SK-N-SH (cell line): Measurements from ENCODE around the gene INAFM2. TPM values are rescaled to one million over a fixed set of nuclear protein-coding genes. Genes with fewer than 3 reads are reported as not detected.

Source experiments
- CTCF ChIA-PET: fragments of 300-600, 350-600 bp; formaldehyde crosslinking; extraction: SDS; loops from one replicate; lab custom pipeline; 2021; lab: Yijun Ruan, JAX
- POLR2A ChIA-PET: fragments of 350-600 bp; sonication (Branson Sonifier 250); formaldehyde crosslinking; extraction: SDS; loops from one replicate; lab custom pipeline; 2020; ENCODE audit warnings: antibody characterized with exemption, inconsistent platforms; lab: Yijun Ruan, JAX
- DNase-seq: peaks from one replicate; pipeline ENCODE4 v3.0.0; 2012
- H2AFZ ChIP-seq: fragments of 200-600 bp; sonication (generic); 2 replicates; pipeline ENCODE4 v1.8.1; 2016; ENCODE audit warnings: antibody characterized with exemption, mild to moderate bottlenecking, low read depth
- H3F3A ChIP-seq: fragments of 200-600 bp; sonication (generic); replicated peaks from 2 replicates; pipeline ENCODE3; 2016; ENCODE audit warnings: antibody characterized with exemption, mild to moderate bottlenecking; ENCODE audit not compliant: insufficient read depth
- H3K27ac ChIP-seq, 2 experiments: fragments of 200-500 bp in 1 of 2; fragments of 200-600 bp in 1 of 2; sonication (Bioruptor generic) in 1 of 2; sonication (generic), shearing (Covaris generic) in 1 of 2; 2 replicates each; pipeline versions ENCODE4 v1.5.1 to v1.6.1; 2014 to 2016; ENCODE audit warnings: low read depth in 2 of 2, inconsistent platforms in 1 of 2, low read length in 1 of 2, mild to moderate bottlenecking in 1 of 2, mixed read lengths in 1 of 2
- H3K27me3 ChIP-seq: fragments of 200-600 bp; sonication (generic), shearing (Covaris generic); 2 replicates; pipeline ENCODE4 v1.6.1; 2016; ENCODE audit warnings: mixed run types; ENCODE audit not compliant: insufficient read depth
- H3K36me3 ChIP-seq, 2 experiments: fragments of 200-500 bp in 1 of 2; fragments of 200-600 bp in 1 of 2; sonication (Bioruptor generic) in 1 of 2; sonication (generic) in 1 of 2; replicated peaks in 1 of 2; 2 replicates each; pipeline versions ENCODE3 to v1.5.1; 2014 to 2016; ENCODE audit warnings: low read length in 1 of 2, mild to moderate bottlenecking in 1 of 2; ENCODE audit not compliant: insufficient read depth in 2 of 2, control insufficient read depth in 1 of 2
- H3K4me1 ChIP-seq, 2 experiments: fragments of 200-500 bp in 1 of 2; fragments of 200-600 bp in 1 of 2; sonication (Bioruptor generic) in 1 of 2; sonication (generic), shearing (Covaris generic) in 1 of 2; 2 replicates each; pipeline versions ENCODE4 v1.5.1 to v1.6.1; 2014 to 2016; ENCODE audit warnings: low read depth in 1 of 2, low read length in 1 of 2, mixed run types in 1 of 2; ENCODE audit not compliant: insufficient read depth in 2 of 2, control insufficient read depth in 1 of 2
- H3K4me2 ChIP-seq: fragments of 200-600 bp; sonication (generic), shearing (Covaris generic); 2 replicates; pipeline ENCODE4 v1.6.1; 2017; ENCODE audit warnings: mixed run types
- H3K4me3 ChIP-seq, 2 experiments: fragments of 200-500 bp in 1 of 2; fragments of 200-600 bp in 1 of 2; sonication (Bioruptor generic) in 1 of 2; sonication (generic), shearing (Covaris generic) in 1 of 2; 2 replicates each; pipeline versions ENCODE4 v1.5.1 to v1.8.1; 2014 to 2016; ENCODE audit warnings: low read depth in 2 of 2, inconsistent platforms in 1 of 2, low read length in 1 of 2, mild to moderate bottlenecking in 1 of 2, mixed read lengths in 1 of 2, moderate library complexity in 1 of 2
- H3K79me2 ChIP-seq: fragments of 200-600 bp; sonication (generic); 2 replicates; pipeline ENCODE4 v1.8.1; 2017; ENCODE audit warnings: mild to moderate bottlenecking; ENCODE audit not compliant: insufficient read depth
- H3K9ac ChIP-seq: fragments of 200-600 bp; sonication (generic); 2 replicates; pipeline ENCODE4 v1.6.1; 2017; ENCODE audit warnings: mixed run types
- H3K9me2 ChIP-seq: fragments of 200-600 bp; sonication (generic); 2 replicates; pipeline ENCODE4 v1.6.1; 2017; ENCODE audit warnings: mixed run types
- H3K9me3 ChIP-seq: fragments of 200-600 bp; sonication (generic); 2 replicates; pipeline ENCODE4 v1.6.1; 2017; ENCODE audit warnings: mixed run types, mild to moderate bottlenecking, moderate library complexity
- H4K20me1 ChIP-seq: fragments of 200-600 bp; sonication (generic); 2 replicates; pipeline ENCODE4 v1.6.1; 2017; ENCODE audit warnings: mild to moderate bottlenecking, mixed run types; ENCODE audit not compliant: insufficient read depth
- CHD2 ChIP-seq: fragments of 150-350 bp; IDR thresholded peaks from 2 replicates; pipeline ENCODE4 v1.6.1; 2018; ENCODE audit warnings: low read length; ENCODE audit not compliant: partially characterized antibody
- ELF1 ChIP-seq: IDR thresholded peaks from 2 replicates; pipeline ENCODE4 v1.4.0; 2012
- EP300 ChIP-seq, 2 experiments: IDR thresholded peaks; 2 replicates each; pipeline versions ENCODE4 v1.4.0 to v1.6.1; 2012; ENCODE audit warnings: borderline replicate concordance in 1 of 2, low read depth in 1 of 2, low read length in 1 of 2
- FOXM1 ChIP-seq: IDR thresholded peaks from 2 replicates; pipeline ENCODE4 v1.4.0; 2012; ENCODE audit warnings: low read depth, mild to moderate bottlenecking
- GATA2 ChIP-seq: sonication (generic); formaldehyde crosslinking; IDR thresholded peaks from 2 replicates; pipeline ENCODE4 v1.5.0; 2020; ENCODE audit warnings: mild to moderate bottlenecking, missing genetic modification reagents
- JUND ChIP-seq: IDR thresholded peaks from 2 replicates; pipeline ENCODE4 v1.4.0; 2012
- MEF2A ChIP-seq: IDR thresholded peaks from 2 replicates; pipeline ENCODE4 v1.4.0; 2012; ENCODE audit warnings: low read depth, borderline replicate concordance
- MXI1 ChIP-seq: IDR thresholded peaks from 2 replicates; pipeline ENCODE4 v1.6.1; 2012; ENCODE audit warnings: mild to moderate bottlenecking, low read depth, low read length, improper control_type of control experiment
- POLR2AphosphoS5 ChIP-seq: IDR thresholded peaks from 2 replicates; pipeline ENCODE4 v1.6.1; 2012; ENCODE audit warnings: low read depth, low read length
- RAD21 ChIP-seq: IDR thresholded peaks from 2 replicates; pipeline ENCODE4 v1.6.1; 2012; ENCODE audit warnings: mild to moderate bottlenecking, low read length
- RXRA ChIP-seq: IDR thresholded peaks from 2 replicates; pipeline ENCODE4 v1.4.0; 2012; ENCODE audit warnings: low read depth, mild to moderate bottlenecking, borderline replicate concordance
- SIN3A ChIP-seq: IDR thresholded peaks from 2 replicates; pipeline ENCODE4 v1.6.1; 2012; ENCODE audit warnings: low read depth, mild to moderate bottlenecking, low read length, moderate library complexity, borderline replicate concordance
- SMC3 ChIP-seq: IDR thresholded peaks from 2 replicates; pipeline ENCODE4 v1.6.1; 2012; ENCODE audit warnings: low read depth, low read length, improper control_type of control experiment
- TAF1 ChIP-seq: IDR thresholded peaks from 2 replicates; pipeline ENCODE4 v1.6.1; 2012; ENCODE audit warnings: low read depth, mild to moderate bottlenecking, low read length, moderate library complexity, borderline replicate concordance
- TEAD4 ChIP-seq: IDR thresholded peaks from 2 replicates; pipeline ENCODE4 v1.4.0; 2012; ENCODE audit warnings: mild to moderate bottlenecking, borderline replicate concordance; ENCODE audit not compliant: insufficient read depth
- WGBS: methylation state at CpG from one replicate; pipeline ENCODE4 v1.1.6; 2017; ENCODE audit warnings: low lambda C conversion rate; 5-methylcytosine and 5-hydroxymethylcytosine counted together
- polyA plus RNA-seq, 3 experiments: library from polyadenylated mRNA; depleted of rRNA; stranded (reverse); fragments of >200 nt; gene quantifications; 2 replicates each; pipeline ENCODE4 v1.2.3, GENCODE V29; 2012
- TF ChIP-seq, protein P1 (sequence below): fragments of 150-350 bp; IDR thresholded peaks from 2 replicates; pipeline ENCODE4 v1.6.1; 2016; ENCODE audit warnings: mild to moderate bottlenecking, low read depth, low read length
- TF ChIP-seq, protein P2 (sequence below): fragments of 150-350 bp; IDR thresholded peaks from 2 replicates; pipeline ENCODE4 v1.6.1; 2017; ENCODE audit warnings: antibody characterized with exemption, low read length, low read depth, borderline replicate concordance
- TF ChIP-seq, protein P3 (sequence below): fragments of 200-600 bp; sonication (generic); IDR thresholded peaks from 2 replicates; pipeline ENCODE4 v1.6.1; 2017; ENCODE audit warnings: antibody characterized with exemption, mild to moderate bottlenecking, moderate library complexity

INAFM2 gene
- polyA plus RNA-seq, 1 of the 3 experiments (the other 2 are of a cell fraction): 7.8 TPM

GRCh38 chr15:40300367-40300766, 23.1 kb upstream of the INAFM2 start:
- H3K4me2 ChIP-seq: no peak overlapping the region
- H3K27ac ChIP-seq: no peak overlapping the region
- no peaks in the 10 kb centered on the region for H3K79me2 ChIP-seq
- H2AFZ ChIP-seq: no peak overlapping the region
- no peaks in the 10 kb centered on the region for H3K9me2 ChIP-seq
- H3K4me1 ChIP-seq: peaks cover 0 to 39% of the 10 kb centered on the region in 2 experiments; a peak in 2 of 4 replicates
- no peaks in the 10 kb centered on the region for H3K36me3 ChIP-seq
- no peaks in the 10 kb centered on the region for H3F3A ChIP-seq
- no peak for DNase-seq
- CTCF ChIA-PET: interaction anchor here (4.2 to 66.3 kb wide), 3 partner anchors 9 to 41 kb away, joined by 29 to 2194 read pairs (median 818); partner anchors contain the start of genes CCDC9B, DISP2, INAFM2 and PHGR1
- H3K4me3 ChIP-seq: no peak overlapping the region
- 71% methylated on average over 2 of the region's 2 CpGs for WGBS
- TF ChIP-seq GATA2 (CRISPR knock-in tag) (no peak), POLR2AphosphoS5 (no peak), SIN3A (no peak), TAF1 (no peak)
- TF ChIP-seq, protein P1, sequence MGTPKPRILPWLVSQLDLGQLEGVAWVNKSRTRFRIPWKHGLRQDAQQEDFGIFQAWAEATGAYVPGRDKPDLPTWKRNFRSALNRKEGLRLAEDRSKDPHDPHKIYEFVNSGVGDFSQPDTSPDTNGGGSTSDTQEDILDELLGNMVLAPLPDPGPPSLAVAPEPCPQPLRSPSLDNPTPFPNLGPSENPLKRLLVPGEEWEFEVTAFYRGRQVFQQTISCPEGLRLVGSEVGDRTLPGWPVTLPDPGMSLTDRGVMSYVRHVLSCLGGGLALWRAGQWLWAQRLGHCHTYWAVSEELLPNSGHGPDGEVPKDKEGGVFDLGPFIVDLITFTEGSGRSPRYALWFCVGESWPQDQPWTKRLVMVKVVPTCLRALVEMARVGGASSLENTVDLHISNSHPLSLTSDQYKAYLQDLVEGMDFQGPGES: no peak
- TF ChIP-seq, protein P2, sequence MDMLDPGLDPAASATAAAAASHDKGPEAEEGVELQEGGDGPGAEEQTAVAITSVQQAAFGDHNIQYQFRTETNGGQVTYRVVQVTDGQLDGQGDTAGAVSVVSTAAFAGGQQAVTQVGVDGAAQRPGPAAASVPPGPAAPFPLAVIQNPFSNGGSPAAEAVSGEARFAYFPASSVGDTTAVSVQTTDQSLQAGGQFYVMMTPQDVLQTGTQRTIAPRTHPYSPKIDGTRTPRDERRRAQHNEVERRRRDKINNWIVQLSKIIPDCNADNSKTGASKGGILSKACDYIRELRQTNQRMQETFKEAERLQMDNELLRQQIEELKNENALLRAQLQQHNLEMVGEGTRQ: no peak
- TF ChIP-seq, protein P3, sequence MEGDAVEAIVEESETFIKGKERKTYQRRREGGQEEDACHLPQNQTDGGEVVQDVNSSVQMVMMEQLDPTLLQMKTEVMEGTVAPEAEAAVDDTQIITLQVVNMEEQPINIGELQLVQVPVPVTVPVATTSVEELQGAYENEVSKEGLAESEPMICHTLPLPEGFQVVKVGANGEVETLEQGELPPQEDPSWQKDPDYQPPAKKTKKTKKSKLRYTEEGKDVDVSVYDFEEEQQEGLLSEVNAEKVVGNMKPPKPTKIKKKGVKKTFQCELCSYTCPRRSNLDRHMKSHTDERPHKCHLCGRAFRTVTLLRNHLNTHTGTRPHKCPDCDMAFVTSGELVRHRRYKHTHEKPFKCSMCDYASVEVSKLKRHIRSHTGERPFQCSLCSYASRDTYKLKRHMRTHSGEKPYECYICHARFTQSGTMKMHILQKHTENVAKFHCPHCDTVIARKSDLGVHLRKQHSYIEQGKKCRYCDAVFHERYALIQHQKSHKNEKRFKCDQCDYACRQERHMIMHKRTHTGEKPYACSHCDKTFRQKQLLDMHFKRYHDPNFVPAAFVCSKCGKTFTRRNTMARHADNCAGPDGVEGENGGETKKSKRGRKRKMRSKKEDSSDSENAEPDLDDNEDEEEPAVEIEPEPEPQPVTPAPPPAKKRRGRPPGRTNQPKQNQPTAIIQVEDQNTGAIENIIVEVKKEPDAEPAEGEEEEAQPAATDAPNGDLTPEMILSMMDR: no peak
- no peaks in the 10 kb centered on the region for H4K20me1 ChIP-seq
- H3K27me3 ChIP-seq: no peaks in the 10 kb centered on the region
- no peaks in the 10 kb centered on the region for H3K9me3 ChIP-seq
- POLR2A ChIA-PET: interaction anchor here (1.6 kb wide), 1 partner anchor 15 kb away, joined by 5 read pairs; no protein-coding TSS in a partner anchor
- H3K9ac ChIP-seq: no peak overlapping the region

DNA sequence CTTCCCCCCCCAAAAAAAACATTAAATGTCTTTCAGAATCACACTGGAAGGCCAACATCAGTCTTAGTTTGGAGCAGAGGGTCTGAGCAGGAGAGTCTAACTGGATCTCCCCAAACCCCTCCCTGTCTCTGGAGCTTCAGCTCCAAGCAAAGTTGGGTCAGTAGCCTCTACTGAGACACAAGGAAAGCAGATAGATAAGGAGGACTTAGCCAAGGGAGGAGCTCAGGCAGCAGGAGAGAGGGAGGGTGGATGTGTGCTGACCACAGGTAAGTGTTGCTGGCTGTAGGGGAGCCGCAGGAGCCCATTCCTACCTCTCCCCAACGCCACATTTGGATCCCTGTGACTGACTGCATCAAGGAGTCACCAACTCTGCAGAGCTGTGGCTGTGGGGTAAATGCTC, 22.7 kb upstream of the INAFM2 start:
- H3K27me3 ChIP-seq: no peaks in the 10 kb centered on the region
- no peaks in the 10 kb centered on the region for H3K36me3 ChIP-seq

More for the DNA sequence above, 22.7 kb upstream of the INAFM2 start:
- CTCF ChIA-PET: interaction anchor here (1.1 to 66.3 kb wide), 5 partner anchors 9 to 121 kb away, joined by 3 to 2194 read pairs (median 29); partner anchors contain the start of genes ANKRD63, CCDC9B, DISP2 and INAFM2
- POLR2A ChIA-PET: interaction anchor here (0.9 to 1.6 kb wide), 3 partner anchors 10 to 24 kb away, joined by 4 to 6 read pairs (median 5); no protein-coding TSS in a partner anchor
- DNase-seq: no peak
- Histone ChIP-seq H3F3A (no peaks in the 10 kb centered on the region), H3K4me1 (peaks cover 0 to 35% of the 10 kb centered on the region in 2 experiments; a peak in 2 of 4 replicates), H3K27ac (peak overlapping the region in 1 of 2 experiments; percentile 89; a peak in 2 of 4 replicates), H4K20me1 (no peaks in the 10 kb centered on the region), H3K9me3 (no peaks in the 10 kb centered on the region), H3K4me3 (no peak overlapping the region), H3K9ac (no peak overlapping the region), H3K79me2 (no peaks in the 10 kb centered on the region), H2AFZ (no peak overlapping the region), H3K4me2 (no peak overlapping the region), H3K9me2 (no peaks in the 10 kb centered on the region)
- TF ChIP-seq EP300 (IDR thresholded peaks at IDR 0.05; ENCODE audit: borderline replicate concordance in 1 of 2, low read depth in 1 of 2, low read length in 1 of 2) (no peak), TEAD4 (no peak), MEF2A (no peak), RAD21 (no peak), ELF1 (no peak), SMC3 (no peak), RXRA (no peak), JUND (no peak), FOXM1 (no peak), MXI1 (no peak), CHD2 (no peak)
- TF ChIP-seq, protein P2: no peak
- TF ChIP-seq, protein P1: no peak
- 73% methylated on average over 2 of the region's 2 CpGs for WGBS
